ENCODE measurements around the gene NKAPL. TPM values are rescaled to one million over a fixed set of nuclear protein-coding genes. Genes with fewer than 3 reads are reported as not detected.

NKAPL gene
- total RNA-seq, 1 donor from 2014 or later = 1.9 TPM

- no peak for DNase-seq (ENCODE audit: low spot score)
Observed at GRCh38 chr6:28245206-28245941, 13.7 kb upstream of the NKAPL start.

- no peak for DNase-seq (ENCODE audit: low spot score)
Observed at GRCh38 chr6:28248916-28249315, 10.2 kb upstream of the NKAPL start.

- DNase-seq (ENCODE audit: low spot score) = no peak
Observed at GRCh38 chr6:28250747-28251146, 8.3 kb upstream of the NKAPL start.

GRCh38 chr6:28251661-28252008, 7.5 kb upstream of the NKAPL start:
- no peak for DNase-seq (ENCODE audit: low spot score)

GRCh38 chr6:28252009-28252975, 6.8 kb upstream of the NKAPL start, which contains the start of gene ZKSCAN4:
ZKSCAN4 (minus strand) TSS chr6:28252269; CDS start chr6:28251980, 289 bp downstream.
- DNase-seq (ENCODE audit: low spot score) = peak; percentile 84

GRCh38 chr6:28254121-28254519, 5.0 kb upstream of the NKAPL start:
- no peak for DNase-seq (ENCODE audit: low spot score)

GRCh38 chr6:28257042-28257441, 2.1 kb upstream of the NKAPL start:
- no peak for DNase-seq (ENCODE audit: low spot score)

- DNase-seq (ENCODE audit: low spot score) = no peak
Observed at GRCh38 chr6:28263922-28264321, 4.8 kb downstream of the NKAPL start.

- DNase-seq (ENCODE audit: low spot score) = no peak
Observed at GRCh38 chr6:28264834-28265401, 5.8 kb downstream of the NKAPL start.

GRCh38 chr6:28266563-28266961, 7.5 kb downstream of the NKAPL start:
- no peak for DNase-seq (ENCODE audit: low spot score)

- peak; percentile 88 for DNase-seq (ENCODE audit: low spot score)
Observed at GRCh38 chr6:28266962-28267694, 8.0 kb downstream of the NKAPL start, which contains the start of gene ZSCAN26. ZSCAN26 (plus strand) TSS chr6:28267143; CDS start chr6:28271920, 4,777 bp downstream.

GRCh38 chr6:28267695-28268059, 8.6 kb downstream of the NKAPL start:
- DNase-seq (ENCODE audit: low spot score) = no peak

GRCh38 chr6:28269492-28269891, 10.4 kb downstream of the NKAPL start:
- no peak for DNase-seq (ENCODE audit: low spot score)

- DNase-seq (ENCODE audit: low spot score) = no peak
Observed at GRCh38 chr6:28274888-28275287, 15.8 kb downstream of the NKAPL start.

- no peak for DNase-seq (ENCODE audit: low spot score)
Observed at GRCh38 chr6:28277746-28278145, 18.6 kb downstream of the NKAPL start.

GRCh38 chr6:28280595-28281287, 21.6 kb downstream of the NKAPL start:
- DNase-seq (ENCODE audit: low spot score) = no peak

- DNase-seq (ENCODE audit: low spot score) = peak; percentile 39
Observed at GRCh38 chr6:28281288-28282064, 22.4 kb downstream of the NKAPL start, which contains the start of gene PGBD1. PGBD1 (plus strand) TSS chr6:28281572; CDS start chr6:28283814, 2,242 bp downstream.

GRCh38 chr6:28282926-28283325, 23.8 kb downstream of the NKAPL start:
- no peak for DNase-seq (ENCODE audit: low spot score)

- DNase-seq (ENCODE audit: low spot score) = no peak
Observed at GRCh38 chr6:28291573-28291972, 32.5 kb downstream of the NKAPL start.

- DNase-seq (ENCODE audit: low spot score) = no peak
Observed at GRCh38 chr6:28295326-28295725, 36.2 kb downstream of the NKAPL start.
